8988T (cell line): ENCODE results near the gene RNF11.
A peak's percentile ranks its signal among the peaks of the same experiment; 100 is the strongest.
"Not testable (repeated sequence)": the region's sequence is repeated elsewhere in the genome, so short reads cannot be mapped to it uniquely, and the experiment has no call there.

Source experiments
- DNase-seq: peaks from one replicate; pipeline ENCODE4 v3.0.0; 2011

RNF11 gene

GRCh38 chr1:51230501-51231078 lies 5.5 kb upstream of the RNF11 start:
- no peak for DNase-seq

GRCh38 chr1:51231120-51231519 lies 5.0 kb upstream of the RNF11 start:
- DNase-seq, result no peak

DNA sequence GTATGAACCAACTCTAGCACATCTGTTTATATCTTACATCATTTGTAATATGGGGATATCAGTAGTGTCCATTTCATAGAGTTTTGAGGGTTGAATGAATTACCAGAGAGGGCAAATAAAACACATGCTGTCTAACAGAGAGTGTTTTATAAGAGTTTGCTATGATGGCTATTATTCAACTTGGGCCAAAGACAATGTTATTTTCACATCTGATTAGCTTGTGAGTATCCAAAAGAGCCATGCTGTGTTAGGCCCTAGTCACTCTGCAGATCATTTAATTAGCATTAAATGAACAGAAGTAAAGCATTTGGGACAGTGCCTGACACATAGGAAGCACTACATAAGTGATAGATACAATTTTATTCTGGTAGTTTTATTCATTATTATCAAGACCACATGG lies 4.2 kb upstream of the RNF11 start:
- DNase-seq, result no peak

DNA sequence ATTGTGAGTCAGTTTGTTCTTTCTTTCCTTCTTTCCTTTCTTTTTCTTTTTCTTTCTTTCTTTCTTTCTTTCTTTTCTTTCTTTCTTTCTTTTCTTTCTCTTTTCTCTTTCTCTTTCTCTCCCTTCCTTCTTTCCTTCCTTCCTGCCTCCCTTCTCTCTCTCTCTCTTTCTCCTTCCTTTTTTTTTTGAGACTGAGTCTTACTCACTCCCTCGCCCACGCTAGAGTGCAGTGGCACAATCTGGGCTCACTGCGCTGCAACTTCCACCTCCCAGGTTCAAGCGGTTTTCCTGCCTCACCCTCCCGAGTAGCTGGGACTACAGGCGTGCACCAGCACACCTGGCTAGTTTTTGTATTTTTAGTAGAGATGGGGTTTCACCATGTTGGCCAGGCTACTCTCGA lies 1.8 kb upstream of the RNF11 start:
- DNase-seq, result not testable (repeated sequence)

DNA sequence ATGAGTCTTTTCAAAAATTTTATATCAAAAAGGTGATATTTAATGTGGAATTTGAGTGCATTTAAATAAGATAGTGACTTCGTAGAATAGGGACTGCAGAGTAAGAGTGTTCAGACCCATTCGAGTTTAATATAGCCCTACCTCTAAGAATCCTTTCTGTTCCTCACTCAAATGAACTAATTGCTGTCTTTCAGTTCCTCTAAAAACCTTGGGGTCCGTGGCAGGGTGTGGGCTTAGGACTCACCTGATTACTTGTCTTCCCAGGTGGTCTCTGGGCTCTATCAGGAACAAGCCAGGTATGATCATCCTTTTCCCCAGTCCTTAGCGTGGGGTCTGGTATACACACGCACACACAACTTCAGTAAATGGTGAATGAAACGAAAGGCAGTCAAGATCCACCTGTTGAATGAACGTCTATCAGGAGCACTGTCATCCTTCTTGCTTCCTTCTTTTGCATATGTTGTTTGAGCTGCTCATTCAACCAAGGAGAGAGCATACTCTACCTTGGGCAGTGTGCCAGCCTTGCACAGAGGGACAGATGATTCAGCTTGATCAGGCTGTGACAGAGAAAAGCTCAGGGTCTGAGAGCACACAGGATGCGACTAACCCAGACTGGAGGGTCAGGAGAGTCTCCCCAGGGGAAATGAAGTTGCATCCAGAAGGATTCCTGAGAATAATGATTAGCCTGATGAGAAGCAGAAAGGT lies 1.2 kb upstream of the RNF11 start:
- DNase-seq, result no peak

DNA sequence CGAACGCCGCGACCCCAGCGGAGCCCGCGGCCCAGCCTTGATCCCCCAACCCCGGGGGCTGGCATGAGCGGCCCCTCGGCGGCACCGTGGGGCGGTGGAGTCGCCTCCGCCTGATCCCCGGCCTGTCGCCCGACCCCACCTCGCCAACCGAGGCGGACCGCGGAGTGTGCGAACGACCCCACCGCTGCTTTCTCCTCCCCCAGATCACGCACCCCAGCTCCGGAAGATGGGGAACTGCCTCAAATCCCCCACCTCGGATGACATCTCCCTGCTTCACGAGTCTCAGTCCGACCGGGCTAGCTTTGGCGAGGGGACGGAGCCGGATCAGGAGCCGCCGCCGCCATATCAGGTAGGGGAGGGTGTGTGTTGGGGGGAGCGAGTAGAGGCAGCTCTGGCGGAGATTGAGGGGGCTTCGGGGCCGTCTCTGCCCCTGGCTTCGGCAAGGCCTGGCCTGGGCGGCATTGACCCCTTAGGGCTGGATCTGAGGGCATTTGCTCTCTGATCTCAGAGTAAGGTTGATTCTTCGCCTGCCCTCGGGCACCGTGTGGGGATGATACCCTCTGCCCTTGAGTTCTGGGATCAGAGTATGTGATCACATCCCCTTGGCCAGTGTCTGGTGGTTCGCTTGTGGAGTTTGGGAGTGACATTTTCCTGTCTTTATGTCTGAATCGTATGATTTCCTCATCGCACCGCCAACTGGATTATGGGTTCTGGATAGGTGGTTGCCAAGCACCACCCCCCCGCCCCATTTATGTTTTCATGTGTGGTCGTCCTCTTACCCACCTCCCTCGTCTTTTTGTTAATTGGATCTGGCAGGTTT lies 668 bp downstream of the RNF11 start:
- DNase-seq, result no peak

DNA sequence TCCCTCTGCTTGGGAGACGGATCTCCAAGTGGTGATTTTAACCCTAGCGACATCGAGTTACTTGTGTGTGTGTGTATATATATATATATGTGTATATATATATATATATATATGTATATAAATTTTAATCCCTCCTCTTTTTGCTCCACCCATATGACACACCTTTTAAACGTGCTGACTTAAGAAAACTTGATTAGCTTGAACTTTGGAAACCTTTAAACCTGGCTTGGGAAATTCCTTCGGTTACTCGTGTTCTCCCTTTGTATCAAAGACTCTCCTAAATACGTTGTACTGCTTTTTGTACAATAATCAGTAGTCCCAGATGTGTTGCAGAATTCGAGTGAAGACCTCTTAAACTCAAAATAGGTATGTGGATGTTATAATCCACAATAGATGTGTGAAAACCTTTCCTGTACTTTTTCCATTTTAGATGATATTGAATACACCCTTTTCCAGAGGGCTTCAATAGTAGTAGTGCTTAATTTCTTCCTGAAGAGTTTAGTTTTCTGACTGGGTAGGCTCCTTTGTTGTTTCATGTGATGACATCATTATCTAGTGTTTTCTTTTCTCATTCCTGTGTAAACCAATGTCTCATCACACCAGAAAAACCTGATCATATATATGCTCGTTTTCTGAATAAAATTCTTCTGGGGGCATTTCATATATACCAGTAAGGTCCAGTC lies 1.4 kb downstream of the RNF11 start:
- DNase-seq, result no peak

DNA sequence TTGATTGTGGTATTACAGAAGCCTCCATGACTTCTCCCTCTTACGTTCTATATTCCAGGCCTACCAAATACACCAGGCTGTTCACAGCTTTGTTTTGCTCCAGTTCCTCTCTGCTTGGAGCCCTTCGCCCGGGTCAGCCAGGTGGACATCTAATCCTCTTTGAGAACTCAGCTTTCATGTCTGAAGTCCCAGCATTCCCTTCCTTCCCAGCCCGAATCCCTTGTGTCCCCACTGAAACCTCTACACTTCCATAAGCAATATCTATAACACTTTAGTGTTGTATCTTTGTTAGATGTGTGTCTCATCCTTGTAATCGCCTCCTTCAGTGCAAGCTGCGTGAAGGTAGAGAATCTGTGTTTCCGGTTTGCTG lies 1.9 kb downstream of the RNF11 start:
- no peak for DNase-seq

DNA sequence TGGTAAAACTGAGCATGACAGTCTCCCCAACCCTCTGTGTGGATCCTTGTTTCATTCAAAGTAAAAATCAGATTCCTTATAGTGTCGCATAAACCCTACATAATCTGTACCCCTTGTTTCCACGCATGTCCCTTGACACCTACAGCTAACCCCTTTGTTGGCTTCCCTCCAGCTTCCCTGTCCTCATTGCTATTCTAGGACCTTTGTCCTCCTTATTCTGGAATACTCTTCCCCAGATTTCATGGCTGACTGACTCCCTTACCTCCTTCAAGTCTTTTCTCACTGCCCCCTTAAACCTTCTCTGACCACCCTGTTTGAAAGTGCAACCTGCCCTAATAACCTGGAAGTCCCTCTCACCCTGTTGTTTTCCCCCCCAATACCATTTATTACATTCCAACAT lies 4.0 kb downstream of the RNF11 start:
- DNase-seq, result no peak

GRCh38 chr1:51241119-51241518 lies 5.0 kb downstream of the RNF11 start:
- no peak for DNase-seq

DNA sequence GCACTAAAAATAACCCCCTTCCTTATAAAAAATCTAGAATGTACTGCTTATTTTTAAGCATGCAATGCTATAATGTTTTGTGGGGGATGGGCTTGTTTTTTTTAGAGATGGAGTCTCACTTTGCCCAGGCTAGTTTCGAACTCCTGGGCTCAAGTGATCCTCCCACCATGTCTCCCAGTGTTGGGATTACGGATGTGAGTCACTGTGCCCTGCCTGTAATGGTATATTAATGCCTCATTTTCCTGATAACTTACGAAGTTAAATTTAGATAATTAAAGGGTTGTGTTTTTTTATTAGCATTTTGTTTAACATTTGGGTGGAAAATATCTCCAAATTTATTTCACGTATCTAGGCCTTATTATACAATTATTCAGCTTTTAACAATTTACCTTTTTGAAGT lies 6.5 kb downstream of the RNF11 start:
- DNase-seq, result no peak

- no peak for DNase-seq
Measured at GRCh38 chr1:51247022-51247421, 10.9 kb downstream of the RNF11 start.

GRCh38 chr1:51247499-51247898 lies 11.4 kb downstream of the RNF11 start:
- DNase-seq, result no peak

DNA sequence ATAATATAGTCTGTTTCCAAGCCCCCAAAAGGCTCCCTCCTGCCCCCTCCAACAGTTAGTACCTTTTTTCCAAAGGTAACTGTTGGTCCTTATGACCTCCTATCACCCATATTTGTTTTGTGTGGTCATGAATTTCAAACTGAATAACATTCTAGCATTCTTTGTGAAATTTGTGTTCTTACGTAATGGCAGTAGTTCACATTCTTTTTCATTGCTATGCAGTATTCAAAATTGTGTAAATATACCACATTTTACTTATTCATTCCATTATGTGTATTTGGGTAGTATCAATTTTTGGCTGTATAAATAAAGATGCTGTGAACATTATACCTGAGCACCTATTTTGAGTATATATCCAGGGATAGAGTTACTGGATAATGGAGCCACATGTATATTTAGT lies 13.4 kb downstream of the RNF11 start:
- DNase-seq, result no peak

- not testable (repeated sequence) for DNase-seq
Measured at GRCh38 chr1:51250729-51251128, 14.7 kb downstream of the RNF11 start.

DNA sequence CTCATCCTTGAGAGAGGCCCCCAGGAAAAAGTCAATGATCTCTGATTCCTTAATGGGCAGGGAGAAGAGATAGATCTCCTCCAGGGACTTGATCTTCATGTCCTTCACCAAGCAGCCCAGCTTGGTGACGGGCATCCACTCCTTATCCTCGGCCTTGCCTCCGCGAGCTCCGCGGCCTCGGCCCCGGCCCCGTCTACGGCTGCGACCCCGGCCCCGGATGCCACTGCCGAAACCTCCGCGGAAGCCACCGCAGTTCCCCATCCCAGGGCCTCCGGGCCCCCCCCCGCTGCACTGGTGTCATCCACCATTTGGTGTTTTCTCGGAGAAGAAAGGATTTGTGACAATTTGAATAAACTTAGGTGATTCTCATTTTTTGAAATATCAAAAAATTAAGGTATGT lies 15.1 kb downstream of the RNF11 start:
- not testable (repeated sequence) for DNase-seq

GRCh38 chr1:51252366-51252765 lies 16.3 kb downstream of the RNF11 start:
- DNase-seq, result no peak

DNA sequence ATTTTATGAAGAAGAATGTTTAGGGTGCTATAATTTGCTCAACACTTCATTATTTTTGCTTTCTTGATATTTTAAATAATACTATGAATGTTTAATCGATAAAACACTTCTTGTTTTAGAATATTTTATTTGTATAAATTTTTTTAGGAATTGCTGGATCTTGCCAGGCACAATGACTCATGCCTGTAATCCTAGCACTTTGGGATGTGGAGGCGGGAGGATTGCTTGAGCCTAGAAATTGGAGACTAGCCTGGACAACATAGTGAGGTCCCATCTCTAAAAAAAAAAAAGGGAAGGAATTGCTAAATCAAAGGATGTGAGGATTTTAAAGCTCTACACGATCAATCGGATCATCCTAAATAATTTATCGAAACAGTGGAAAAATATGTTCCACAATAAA lies 17.6 kb downstream of the RNF11 start:
- no peak for DNase-seq

DNA sequence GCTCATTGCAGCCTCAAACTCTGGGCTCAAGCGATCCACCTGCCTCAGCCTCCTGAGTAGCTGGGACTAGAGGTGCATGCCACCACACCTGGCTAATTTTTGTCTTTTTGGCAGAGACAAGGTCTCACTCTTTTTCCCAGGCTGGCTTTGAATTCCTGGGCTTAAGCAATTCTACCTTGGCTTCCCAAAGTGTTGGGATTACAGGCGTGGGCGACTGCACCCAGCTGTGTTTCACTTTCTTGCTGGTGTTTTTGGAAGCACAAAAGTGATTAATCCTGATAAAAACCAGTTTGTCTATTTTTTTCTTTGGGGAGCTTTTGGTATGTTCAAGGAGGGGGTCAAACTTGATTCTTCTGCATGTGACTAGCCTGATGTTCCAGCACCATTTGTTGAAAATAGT lies 19.3 kb downstream of the RNF11 start:
- no peak for DNase-seq

- no peak for DNase-seq
Measured at GRCh38 chr1:51263147-51263877, 27.2 kb downstream of the RNF11 start.

GRCh38 chr1:51264451-51264850 lies 28.4 kb downstream of the RNF11 start:
- DNase-seq, result peak; percentile 21

GRCh38 chr1:51265618-51266017 lies 29.5 kb downstream of the RNF11 start:
- no peak for DNase-seq

- DNase-seq, result no peak
Measured at GRCh38 chr1:51266181-51266580, 30.1 kb downstream of the RNF11 start.
